GM19043 (cell line): Measurements from ENCODE around the gene NRM.
"Not testable (repeated sequence)": the region's sequence is repeated elsewhere in the genome, so short reads cannot be mapped to it uniquely, and the experiment has no call there.

Experiments
- ATAC-seq: cut with Tn5 transposase; IDR thresholded peaks from one replicate; pipeline ENCODE4 v1.9.1; 2021; ENCODE audit warnings: low read depth; ENCODE audit not compliant: unreplicated experiment

The NRM gene

GRCh38 chr6:30720738-30721197 is 30.0 kb upstream of the NRM start:
- no peak for ATAC-seq

GRCh38 chr6:30719791-30720737 is 29.3 kb upstream of the NRM start, which contains the start of gene TUBB:
Gene TUBB (plus strand): TSS chr6:30720352. CDS start chr6:30720507, 155 bp downstream.
- peak; percentile 40 for ATAC-seq

- no peak for ATAC-seq
Measured at GRCh38 chr6:30719356-30719755, 28.6 kb upstream of the NRM start.

GRCh38 chr6:30717845-30718720 is 27.3 kb upstream of the NRM start:
- not testable (repeated sequence) for ATAC-seq

- ATAC-seq: peak; percentile 64
Measured at GRCh38 chr6:30717129-30717844, 26.5 kb upstream of the NRM start, which contains the start of gene MDC1. Gene MDC1 (minus strand): TSS chr6:30717281. CDS start chr6:30715175, 2,106 bp downstream.

- no peak for ATAC-seq
Measured at GRCh38 chr6:30716879-30717128, 26.0 kb upstream of the NRM start.

GRCh38 chr6:30714263-30714662 is 23.5 kb upstream of the NRM start:
- no peak for ATAC-seq

GRCh38 chr6:30712441-30712945 is 21.7 kb upstream of the NRM start:
- no peak for ATAC-seq

GRCh38 chr6:30711758-30712380 is 21.1 kb upstream of the NRM start:
- ATAC-seq: no peak

GRCh38 chr6:30709101-30709868 is 18.5 kb upstream of the NRM start:
- ATAC-seq: no peak

GRCh38 chr6:30707281-30707850 is 16.6 kb upstream of the NRM start:
- no peak for ATAC-seq

- ATAC-seq: no peak
Measured at GRCh38 chr6:30705620-30706019, 14.8 kb upstream of the NRM start.

GRCh38 chr6:30703821-30704220 is 13.0 kb upstream of the NRM start:
- ATAC-seq: no peak

GRCh38 chr6:30703011-30703410 is 12.2 kb upstream of the NRM start:
- ATAC-seq: no peak

- ATAC-seq: no peak
Measured at GRCh38 chr6:30700340-30700739, 9.6 kb upstream of the NRM start.

- no peak for ATAC-seq
Measured at GRCh38 chr6:30696432-30696831, 5.6 kb upstream of the NRM start.

GRCh38 chr6:30691208-30691847 is 544 bp upstream of the NRM start:
- ATAC-seq: no peak

- no peak for ATAC-seq
Measured at GRCh38 chr6:30689985-30690384, 799 bp downstream of the NRM start.
